Islet precursor cell (in vitro differentiated cells): ENCODE results near the gene RPL10.
"Not testable (repeated sequence)": the region's sequence is repeated elsewhere in the genome, so short reads cannot be mapped to it uniquely, and the experiment has no call there.

Source experiments
- DNase-seq: peaks from one replicate; pipeline ENCODE4 v3.0.0-alpha.2; 2018

Gene RPL10

DNA sequence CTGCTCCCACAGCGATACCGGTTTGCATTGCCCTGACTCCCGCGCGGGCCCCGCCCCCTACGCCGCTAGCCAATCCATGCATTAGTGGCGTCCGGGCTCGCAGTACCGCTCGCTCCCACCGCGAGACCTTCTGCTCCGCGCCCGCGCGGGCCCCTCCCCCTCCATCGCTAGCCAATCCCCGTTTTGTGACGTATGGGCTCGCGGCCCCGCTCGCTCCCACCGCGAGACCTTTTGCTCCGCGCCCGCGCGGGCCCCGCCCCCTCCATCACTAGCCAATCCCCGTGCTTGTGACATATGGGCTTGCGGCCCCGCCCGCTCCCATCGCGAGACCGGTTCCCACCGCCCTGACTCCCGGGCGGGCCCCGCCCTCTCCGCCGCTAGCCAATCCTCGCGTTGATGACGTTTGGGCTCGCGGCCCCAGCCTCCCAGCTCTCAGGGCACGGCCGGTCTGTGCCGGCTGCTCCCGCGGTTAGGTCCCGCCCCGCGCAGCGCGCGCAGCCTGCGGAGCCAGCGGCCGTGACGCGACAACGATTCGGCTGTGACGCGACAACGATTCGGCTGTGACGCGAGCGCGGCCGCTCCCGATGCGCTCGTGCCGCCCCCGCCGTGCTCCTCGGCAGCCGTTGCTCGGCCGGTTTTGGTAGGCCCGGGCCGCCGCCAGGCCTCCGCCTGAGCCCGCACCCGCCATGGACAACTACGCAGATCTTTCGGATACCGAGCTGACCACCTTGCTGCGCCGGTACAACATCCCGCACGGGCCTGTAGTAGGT lies 19.2 kb upstream of the RPL10 start, which contains the start of gene EMD:
EMD (plus strand) TSS at position 497 of the 770 bp plus-strand sequence; CDS start at position 687, 190 bp downstream.
- peak; percentile 99 for DNase-seq

DNA sequence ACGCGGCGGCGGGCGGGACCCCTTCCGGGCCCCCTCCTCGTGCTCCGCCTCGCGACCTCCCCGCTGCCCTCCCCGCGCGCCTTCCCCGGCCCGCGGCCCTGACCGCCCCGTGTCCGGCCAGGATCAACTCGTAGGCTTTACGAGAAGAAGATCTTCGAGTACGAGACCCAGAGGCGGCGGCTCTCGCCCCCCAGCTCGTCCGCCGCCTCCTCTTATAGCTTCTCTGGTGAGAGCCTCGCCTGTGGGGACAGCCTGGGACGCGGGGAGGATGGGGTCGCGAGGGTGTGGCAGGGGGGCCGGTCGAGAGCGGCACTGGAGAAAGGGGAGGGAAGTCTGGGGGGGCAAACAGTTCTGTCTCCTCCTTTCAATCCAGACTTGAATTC lies 18.6 kb upstream of the RPL10 start:
- no peak for DNase-seq

GRCh38 chrX:154380153-154380552 lies 18.0 kb upstream of the RPL10 start:
- DNase-seq, result no peak

- no peak for DNase-seq
These were observed 17.4 kb upstream of the RPL10 start for GRCh38 chrX:154380787-154381186.

- DNase-seq, result no peak
These were observed 16.9 kb upstream of the RPL10 start for GRCh38 chrX:154381271-154381670.

GRCh38 chrX:154382483-154383069 lies 15.6 kb upstream of the RPL10 start:
- DNase-seq, result no peak

DNA sequence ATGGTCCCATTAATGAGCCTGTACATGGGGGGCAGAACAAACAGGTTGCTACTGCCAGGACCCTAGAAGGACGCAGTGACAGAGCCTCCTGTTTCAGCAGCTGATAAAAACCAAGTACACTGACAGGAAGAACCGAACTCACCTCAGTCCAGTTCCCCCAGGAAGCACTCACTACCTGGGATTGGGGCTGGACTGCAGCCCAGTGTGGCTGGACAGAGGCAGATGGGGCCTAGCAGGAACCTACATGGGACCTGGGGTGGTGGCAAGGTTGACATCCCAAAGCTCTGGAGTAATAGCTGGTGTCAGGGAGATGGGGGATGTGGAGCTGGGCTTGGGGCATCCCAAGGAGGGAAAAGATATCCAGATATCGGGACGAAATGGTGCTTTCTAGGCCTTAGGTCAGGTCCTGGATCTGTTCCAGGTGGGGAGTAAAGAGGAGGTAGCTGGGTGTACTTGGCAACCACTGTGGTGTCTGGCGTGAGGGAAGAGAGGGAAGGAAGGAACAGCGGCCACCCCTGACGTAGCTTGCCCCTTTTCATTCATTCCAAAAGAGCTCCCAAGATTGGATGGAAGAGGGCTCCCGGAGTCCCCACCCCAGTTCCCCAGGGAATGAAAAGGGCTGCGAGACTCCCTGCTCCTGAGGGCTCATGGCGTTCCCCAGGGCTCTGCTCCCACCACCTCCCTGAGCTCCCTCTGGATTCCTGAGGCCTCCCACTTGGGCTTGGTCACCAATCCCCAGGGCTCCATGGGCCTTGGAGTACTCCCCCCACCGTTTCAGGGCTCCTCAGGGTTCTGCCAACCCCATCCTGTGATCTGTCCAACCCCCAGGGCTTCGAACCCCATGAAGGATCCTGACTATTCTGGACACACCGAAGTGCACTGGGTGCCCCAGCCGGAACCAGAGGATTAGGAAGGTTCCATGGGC lies 14.6 kb upstream of the RPL10 start:
- no peak for DNase-seq

DNA sequence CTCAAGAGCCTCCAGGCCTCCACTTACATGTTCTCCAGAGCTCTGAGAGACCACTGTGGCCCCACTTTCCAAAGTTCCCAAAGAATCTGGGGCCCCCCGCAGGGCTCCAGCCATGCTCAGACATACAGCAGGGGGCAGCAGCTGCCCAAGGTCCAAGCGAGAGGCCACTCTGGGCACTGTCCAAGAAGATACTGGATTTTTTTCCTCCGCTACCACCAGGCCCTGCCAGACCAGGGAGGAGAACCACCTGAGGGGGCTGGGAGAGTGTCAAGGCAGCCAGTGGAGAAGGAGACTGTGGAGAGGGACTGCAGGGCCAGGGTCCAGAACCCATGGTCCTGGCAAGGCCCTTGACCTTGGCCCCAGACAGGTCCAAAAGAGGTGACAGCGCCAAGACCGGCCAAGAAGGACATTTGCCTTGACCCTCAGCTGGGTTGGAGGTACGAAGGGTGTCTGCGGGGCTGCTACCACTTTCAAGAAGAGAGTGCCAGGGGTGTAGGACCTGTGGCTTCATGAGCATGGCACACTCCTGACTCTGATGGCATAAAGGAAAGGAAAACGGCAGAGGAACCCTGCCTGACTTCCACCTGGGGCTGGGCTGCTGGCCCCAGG lies 13.8 kb upstream of the RPL10 start:
- DNase-seq, result no peak

GRCh38 chrX:154388094-154388493 lies 10.1 kb upstream of the RPL10 start:
- DNase-seq, result not testable (repeated sequence)

GRCh38 chrX:154388649-154389048 lies 9.5 kb upstream of the RPL10 start:
- not testable (repeated sequence) for DNase-seq

- DNase-seq, result not testable (repeated sequence)
These were observed 8.1 kb upstream of the RPL10 start for GRCh38 chrX:154389812-154390747.

DNA sequence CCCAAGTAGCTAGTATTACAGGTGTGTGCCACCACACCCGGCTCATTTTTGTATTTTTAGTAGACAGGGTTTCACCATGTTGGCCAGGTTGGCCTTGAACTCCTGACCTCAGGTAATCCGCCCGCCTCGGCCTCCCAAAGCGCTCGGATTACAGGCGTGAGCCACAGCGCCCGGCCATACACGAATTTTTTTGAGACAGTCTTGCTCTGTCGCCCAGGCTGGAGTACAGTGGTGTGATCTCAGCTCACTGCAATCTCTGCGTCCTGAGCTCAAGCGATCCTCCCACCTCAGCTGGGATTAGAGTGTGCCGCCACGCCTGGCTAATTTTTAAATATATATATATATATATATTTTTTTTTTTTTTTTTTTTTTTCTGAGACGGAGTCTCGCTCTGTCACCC lies 1.8 kb upstream of the RPL10 start:
- not testable (repeated sequence) for DNase-seq

DNA sequence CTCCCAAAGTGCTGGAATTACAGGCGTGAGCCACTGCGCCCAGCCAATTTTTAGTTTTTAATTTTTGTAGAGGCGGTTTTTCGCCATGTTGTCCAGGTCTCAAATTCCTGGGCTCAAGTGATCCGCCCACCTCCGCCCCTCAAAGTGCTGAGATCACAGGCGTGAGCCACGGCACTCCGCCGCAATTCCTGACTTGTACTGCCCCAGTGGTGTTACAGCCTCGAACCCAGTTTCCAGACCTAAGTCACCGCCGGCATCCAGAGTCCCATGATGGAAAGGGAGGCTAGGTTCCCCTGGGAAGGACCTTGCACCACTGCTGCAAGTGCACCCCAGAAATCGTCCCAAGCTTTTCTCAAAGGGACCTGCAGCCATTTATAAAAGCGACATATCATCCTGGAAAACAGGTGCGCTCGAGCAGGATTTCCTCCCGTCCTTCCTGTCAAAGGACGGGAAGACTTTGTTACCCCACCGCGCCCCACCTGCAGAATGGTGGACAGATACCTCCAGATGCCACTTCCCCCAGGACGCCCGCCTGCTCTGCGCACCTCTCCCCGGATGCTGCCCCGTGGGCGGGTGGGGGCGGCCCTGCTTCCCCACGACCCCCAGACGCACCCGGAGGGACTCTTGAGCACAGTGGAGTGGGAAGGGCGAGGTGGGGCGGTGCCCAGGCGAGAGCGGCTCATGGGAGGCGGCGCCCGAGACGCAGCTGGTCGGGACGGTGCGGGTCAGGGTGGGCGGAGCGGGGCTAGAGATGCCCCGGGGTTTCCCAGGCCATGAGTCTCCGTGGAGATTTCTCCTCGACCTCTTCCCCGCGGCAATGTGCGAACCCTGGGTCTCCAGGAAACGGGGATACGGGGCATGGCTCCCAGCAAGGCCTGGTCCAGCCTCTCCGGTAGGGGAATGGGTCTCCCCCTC lies 947 bp upstream of the RPL10 start:
- DNase-seq, result peak; percentile 81

- peak; percentile 78 for DNase-seq
These were observed 720 bp downstream of the RPL10 start for GRCh38 chrX:154398668-154399526.

DNA sequence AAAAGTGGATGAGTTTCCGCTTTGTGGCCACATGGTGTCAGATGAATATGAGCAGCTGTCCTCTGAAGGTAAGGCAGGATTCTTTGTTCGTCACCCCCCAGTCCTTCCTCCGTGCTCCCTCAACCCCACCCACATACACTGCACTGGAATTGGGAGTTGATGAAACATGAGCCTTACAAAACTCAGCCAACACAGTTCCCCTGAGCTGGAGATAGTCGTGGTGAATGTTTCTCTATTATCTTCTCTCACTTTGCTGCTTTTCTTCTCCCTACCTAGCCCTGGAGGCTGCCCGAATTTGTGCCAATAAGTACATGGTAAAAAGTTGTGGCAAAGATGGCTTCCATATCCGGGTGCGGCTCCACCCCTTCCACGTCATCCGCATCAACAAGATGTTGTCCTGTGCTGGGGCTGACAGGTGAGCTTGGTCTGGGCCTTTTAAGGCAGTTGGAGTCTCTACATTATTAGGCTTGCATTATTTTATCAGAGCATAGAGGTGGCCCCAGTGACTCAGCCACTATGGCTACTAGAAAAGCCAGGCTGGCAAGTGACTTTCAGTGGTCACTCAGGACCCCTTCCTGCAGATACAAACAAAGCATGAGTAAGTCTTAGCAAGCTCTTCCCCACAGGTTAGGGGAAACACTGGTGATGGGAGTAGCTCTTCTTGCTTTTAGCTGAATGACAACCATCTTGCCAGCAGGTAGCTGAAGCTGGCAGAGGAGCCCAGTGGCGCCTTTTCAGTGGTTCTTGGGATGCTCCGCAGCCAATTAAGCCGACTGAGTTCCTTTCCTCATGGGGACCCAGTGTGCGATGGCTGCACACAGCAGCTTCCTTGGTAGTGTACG lies 1.6 kb downstream of the RPL10 start:
- no peak for DNase-seq

DNA sequence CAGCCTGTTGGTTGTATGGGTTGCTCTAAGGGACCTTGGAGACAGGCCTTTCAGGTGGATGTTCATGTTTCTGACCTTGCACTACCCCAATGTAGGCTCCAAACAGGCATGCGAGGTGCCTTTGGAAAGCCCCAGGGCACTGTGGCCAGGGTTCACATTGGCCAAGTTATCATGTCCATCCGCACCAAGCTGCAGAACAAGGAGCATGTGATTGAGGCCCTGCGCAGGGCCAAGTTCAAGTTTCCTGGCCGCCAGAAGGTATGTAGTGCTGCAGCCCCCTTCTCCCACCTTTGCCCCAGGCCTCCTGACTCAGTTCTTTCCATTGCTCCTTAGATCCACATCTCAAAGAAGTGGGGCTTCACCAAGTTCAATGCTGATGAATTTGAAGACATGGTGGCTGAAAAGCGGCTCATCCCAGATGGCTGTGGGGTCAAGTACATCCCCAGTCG lies 2.2 kb downstream of the RPL10 start:
- DNase-seq, result not testable (repeated sequence)

- peak; percentile 63 for DNase-seq
These were observed 3.0 kb downstream of the RPL10 start for GRCh38 chrX:154401045-154401799.
